Nephron progenitor cell (in vitro differentiated cells): ENCODE data around the gene SMAD1.

Experiments used
- DNase-seq: peaks from one replicate; pipeline ENCODE4 v3.0.0; 2021
- H3K27ac Mint-ChIP-seq: 2 replicates; pipeline ENCODE4 v1.8.0; 2021; ENCODE audit warnings: mild to moderate bottlenecking, moderate library complexity, mixed read lengths
- H3K27me3 Mint-ChIP-seq: 2 replicates; pipeline ENCODE4 v1.8.0; 2021; ENCODE audit warnings: mild to moderate bottlenecking, low read depth, mixed read lengths; ENCODE audit not compliant: poor library complexity
- H3K36me3 Mint-ChIP-seq: 2 replicates; pipeline ENCODE4 v1.8.0; 2021; ENCODE audit warnings: low read depth, mixed read lengths
- H3K4me1 Mint-ChIP-seq: 2 replicates; pipeline ENCODE4 v1.8.0; 2021; ENCODE audit warnings: mixed read lengths
- H3K4me3 Mint-ChIP-seq: 2 replicates; pipeline ENCODE4 v1.8.0; 2021; ENCODE audit warnings: mild to moderate bottlenecking, moderate library complexity, mixed read lengths
- H3K9me3 Mint-ChIP-seq: 2 replicates; pipeline ENCODE4 v1.8.0; 2021; ENCODE audit warnings: mild to moderate bottlenecking, moderate library complexity, mixed read lengths
- TF ChIP-seq, protein P1 (sequence below): fragments of 200-600 bp; sonication (generic); IDR thresholded peaks from 2 replicates; pipeline ENCODE4 v1.5.0; 2021; ENCODE audit warnings: antibody characterized with exemption

Gene SMAD1

DNA sequence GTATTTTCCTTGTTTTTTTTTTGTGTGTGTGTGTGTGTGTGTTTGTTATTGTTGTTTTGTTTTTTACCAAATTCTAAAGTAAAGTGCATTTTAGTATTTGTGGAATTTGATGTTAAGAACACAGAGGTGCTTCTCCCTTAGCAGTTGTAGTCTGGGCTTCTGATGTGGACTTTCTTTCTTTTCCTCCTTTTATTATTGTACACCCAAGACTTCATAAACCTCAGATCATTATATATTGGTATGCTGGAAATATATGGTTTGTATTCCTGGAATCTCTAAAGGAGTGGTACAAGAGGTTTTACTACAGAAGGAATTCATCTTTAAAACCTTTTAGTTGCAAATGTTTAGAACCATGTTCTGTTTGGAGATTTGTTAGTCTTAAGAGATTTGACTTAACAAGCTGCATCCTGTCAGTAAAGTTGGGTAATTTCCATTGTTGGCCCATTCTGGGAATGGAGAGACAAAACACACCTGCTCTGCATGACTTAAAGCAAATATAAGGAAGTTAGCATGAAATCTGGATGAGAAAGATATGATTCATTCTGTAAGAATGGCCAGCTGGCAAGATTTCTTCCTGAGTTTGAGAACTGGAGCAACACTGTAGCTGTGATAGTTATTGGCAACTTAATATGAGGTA is 64.0 kb downstream of the SMAD1 start:
- Mint-ChIP-seq H3K4me3 (no peak overlapping the region), H3K27ac (no peak overlapping the region), H3K4me1 (peaks cover 18% of the 10 kb centered on the region), H3K27me3 (no peaks in the 10 kb centered on the region), H3K9me3 (no peaks in the 10 kb centered on the region), H3K36me3 (peaks cover 75% of the 10 kb centered on the region)
- DNase-seq, result no peak
- TF ChIP-seq, protein P1, sequence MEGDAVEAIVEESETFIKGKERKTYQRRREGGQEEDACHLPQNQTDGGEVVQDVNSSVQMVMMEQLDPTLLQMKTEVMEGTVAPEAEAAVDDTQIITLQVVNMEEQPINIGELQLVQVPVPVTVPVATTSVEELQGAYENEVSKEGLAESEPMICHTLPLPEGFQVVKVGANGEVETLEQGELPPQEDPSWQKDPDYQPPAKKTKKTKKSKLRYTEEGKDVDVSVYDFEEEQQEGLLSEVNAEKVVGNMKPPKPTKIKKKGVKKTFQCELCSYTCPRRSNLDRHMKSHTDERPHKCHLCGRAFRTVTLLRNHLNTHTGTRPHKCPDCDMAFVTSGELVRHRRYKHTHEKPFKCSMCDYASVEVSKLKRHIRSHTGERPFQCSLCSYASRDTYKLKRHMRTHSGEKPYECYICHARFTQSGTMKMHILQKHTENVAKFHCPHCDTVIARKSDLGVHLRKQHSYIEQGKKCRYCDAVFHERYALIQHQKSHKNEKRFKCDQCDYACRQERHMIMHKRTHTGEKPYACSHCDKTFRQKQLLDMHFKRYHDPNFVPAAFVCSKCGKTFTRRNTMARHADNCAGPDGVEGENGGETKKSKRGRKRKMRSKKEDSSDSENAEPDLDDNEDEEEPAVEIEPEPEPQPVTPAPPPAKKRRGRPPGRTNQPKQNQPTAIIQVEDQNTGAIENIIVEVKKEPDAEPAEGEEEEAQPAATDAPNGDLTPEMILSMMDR, result no peak

DNA sequence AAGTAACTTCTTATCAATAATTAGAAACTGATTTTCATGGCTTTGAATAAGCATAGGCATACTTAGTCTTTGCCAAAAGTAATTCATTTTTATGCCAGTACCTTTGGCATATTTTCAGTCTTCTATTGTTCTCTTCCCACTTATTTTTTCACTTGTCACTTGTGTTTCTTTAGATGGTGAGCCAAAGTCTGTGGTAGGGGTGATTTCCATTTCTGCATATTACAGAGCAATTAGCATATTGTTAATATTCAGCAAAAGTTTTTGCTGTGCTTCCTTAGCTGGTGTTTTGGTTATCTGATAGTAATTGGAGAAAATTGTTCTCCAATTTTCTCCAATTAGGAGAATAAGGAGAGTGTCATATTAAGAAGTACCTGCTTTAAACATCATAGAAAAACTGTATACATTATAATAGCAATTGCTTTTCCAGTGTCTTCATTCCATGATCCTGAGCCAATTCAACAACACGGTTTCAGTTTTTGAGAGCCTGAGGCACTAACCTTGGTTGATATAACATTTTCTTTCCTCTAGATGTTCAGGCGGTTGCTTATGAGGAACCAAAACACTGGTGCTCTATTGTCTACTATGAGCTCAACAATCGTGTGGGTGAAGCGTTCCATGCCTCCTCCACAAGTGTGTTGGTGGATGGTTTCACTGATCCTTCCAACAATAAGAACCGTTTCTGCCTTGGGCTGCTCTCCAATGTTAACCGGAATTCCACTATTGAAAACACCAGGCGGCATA is 64.7 kb downstream of the SMAD1 start:
- no peak for DNase-seq
- Mint-ChIP-seq H3K9me3 (no peaks in the 10 kb centered on the region), H3K4me1 (peaks cover 11% of the 10 kb centered on the region), H3K4me3 (no peak overlapping the region), H3K27me3 (no peaks in the 10 kb centered on the region), H3K36me3 (peaks cover 82% of the 10 kb centered on the region), H3K27ac (peak overlapping the region; percentile 29)
- TF ChIP-seq, protein P1, result no peak

DNA sequence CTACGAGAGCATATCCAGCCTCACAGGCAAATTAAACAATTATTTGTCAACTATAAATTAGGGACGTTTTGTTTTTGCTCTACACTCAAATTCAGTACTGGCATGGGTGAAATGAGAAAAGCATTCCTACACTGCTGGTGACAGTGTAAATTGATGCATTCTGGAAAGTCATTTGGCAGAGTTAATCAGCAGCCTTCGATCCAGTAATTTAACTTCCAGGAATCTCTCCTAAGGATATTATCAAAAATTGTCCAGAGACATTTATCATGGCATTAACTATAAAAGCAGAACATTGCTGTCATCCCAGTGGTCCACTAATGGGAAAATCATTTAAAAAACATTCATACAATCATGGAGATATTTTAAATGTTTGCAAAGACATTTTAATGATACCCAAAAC is 70.0 kb downstream of the SMAD1 start:
- Mint-ChIP-seq H3K27me3 (no peaks in the 10 kb centered on the region), H3K27ac (peak overlapping the region; percentile 34), H3K4me3 (no peak overlapping the region), H3K4me1 (no peaks in the 10 kb centered on the region), H3K9me3 (peaks cover 14% of the 10 kb centered on the region), H3K36me3 (peaks cover 92% of the 10 kb centered on the region)
- no peak for DNase-seq
- TF ChIP-seq, protein P1, result no peak

DNA sequence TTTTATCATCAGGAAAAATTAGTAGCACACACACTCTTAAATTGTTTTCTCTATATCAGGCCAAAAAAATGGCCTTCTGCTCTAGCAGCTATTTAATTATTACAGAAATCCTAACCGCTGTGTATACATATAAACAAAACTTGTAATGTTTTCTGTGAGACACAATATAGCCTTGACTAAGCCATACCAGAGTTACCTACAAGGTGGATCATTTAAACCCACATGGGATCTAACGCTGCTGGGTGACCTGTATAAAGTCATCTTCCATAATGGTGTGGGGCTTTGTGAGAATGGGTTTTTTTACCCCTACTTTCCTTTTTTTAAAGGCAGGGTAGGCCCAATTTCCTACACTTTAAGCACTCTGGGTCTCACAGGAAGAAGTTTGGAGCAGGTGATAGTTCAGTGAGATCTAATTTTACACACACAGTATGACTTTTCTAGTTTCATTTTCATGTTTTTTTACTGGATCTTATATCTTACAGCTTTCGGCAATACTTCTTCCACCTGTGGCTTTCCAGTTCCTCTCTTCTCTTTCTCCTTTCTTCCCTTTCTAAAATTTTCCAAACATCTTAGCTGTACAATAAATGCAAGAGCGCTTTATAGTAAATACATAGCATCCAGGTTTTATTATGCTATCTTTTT is 70.6 kb downstream of the SMAD1 start:
- Mint-ChIP-seq H3K27ac (peak overlapping the region; percentile 3), H3K4me3 (no peak overlapping the region), H3K36me3 (peaks cover 92% of the 10 kb centered on the region), H3K4me1 (no peaks in the 10 kb centered on the region), H3K9me3 (peaks cover 14% of the 10 kb centered on the region), H3K27me3 (no peaks in the 10 kb centered on the region)
- TF ChIP-seq, protein P1, result no peak
- no peak for DNase-seq

DNA sequence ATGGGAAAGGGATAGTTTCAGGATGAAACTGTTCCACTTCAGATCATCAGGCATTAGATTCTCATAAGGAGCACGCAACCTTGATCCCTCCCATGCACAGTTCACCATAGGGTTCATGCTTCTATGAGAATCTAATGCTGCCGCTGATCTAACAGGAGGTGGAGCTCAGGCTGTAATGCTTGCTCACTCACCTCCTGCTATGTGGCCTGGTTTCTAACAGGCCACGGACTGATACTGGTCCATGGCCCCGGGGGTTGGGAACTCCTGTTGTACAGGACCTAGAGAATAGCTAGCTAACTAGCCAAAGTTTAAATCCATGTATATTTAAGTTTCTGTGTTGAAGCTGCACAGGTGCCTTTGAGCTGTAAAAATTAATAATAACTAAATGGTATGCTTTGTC is 71.7 kb downstream of the SMAD1 start:
- no peaks in the 10 kb centered on the region for H3K4me1 Mint-ChIP-seq
- H3K36me3 Mint-ChIP-seq, result peaks cover 93% of the 10 kb centered on the region
- H3K27me3 Mint-ChIP-seq, result no peaks in the 10 kb centered on the region
- no peak for DNase-seq
- TF ChIP-seq, protein P1, result no peak
- H3K9me3 Mint-ChIP-seq, result peaks cover 14% of the 10 kb centered on the region
- H3K27ac Mint-ChIP-seq, result no peak overlapping the region
- H3K4me3 Mint-ChIP-seq, result no peak overlapping the region
